Measurements from ENCODE around the gene ZNF587.
A peak's percentile ranks its signal among the peaks of the same experiment; 100 is the strongest.
"Not testable (repeated sequence)": the region's sequence is repeated elsewhere in the genome, so short reads cannot be mapped to it uniquely, and the experiment has no call there.

The ZNF587 gene

DNA sequence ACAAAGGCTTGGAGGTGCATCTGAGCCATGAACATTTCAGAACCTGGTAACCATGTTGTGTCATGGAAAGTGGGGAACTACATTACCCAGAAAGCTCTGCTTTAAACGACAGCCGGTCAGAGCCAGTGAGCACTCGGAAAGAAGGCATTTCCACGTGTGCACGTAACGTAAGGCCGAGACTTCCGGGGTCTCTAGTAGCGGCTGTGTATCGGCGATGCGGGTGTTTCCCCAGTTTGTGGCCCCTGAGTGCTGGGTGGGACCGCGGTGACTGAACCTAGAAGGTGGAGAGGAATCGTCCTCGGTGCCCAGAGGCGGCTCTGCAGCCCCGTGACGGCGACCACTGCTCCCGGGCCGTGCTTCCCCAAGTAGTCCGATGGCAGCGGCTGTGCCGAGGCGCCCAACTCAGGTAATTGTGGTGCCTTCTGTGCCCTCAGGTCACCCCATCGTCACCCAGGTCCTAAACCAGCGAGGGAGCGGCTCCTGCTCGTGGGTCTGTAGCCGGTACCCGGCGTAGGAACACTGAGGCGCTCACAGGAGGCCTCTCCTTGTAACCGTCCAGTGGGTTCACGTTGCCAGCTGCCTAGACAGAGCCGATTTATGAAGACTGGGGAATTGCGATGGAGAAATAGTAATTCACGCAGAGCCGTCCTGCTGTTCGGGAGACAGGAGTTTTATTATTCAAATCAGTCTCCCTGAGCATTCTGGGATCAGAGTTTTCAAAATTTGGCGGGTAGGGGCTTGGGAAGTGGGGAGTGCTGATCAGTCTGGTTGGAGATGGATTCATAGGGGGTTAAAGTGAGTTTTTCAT is at the start of gene ZNF587:
Gene ZNF587 (plus strand): TSS at position 194 of the 808 bp plus-strand sequence. CDS start 180 bp downstream, at position 374.
- DNase-seq (ENCODE audit: low spot score), result peak; percentile 89

- DNase-seq (ENCODE audit: low spot score), result no peak
Observed at GRCh38 chr19:57800696-57801095, 49.0 kb upstream of the ZNF587 start.

DNA sequence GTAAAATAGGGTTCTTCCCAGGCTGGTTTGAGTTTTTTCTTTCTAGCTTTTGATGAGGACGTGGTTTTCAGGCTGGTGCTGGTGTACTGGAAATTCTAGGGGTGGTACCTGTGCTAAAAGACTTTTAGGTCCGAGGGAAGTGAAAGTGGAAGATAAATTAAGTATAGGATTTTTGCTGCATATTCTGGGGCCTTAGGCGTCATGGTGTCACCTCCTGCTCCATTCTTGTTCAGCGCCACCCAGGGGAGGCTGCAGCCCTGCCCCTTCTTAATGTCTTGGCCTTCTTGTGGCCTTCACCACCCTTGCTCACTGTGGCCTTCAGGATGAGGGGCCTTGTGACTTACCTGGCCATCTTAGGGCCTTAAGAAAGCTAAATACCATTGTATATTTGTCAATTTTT is 47.4 kb upstream of the ZNF587 start:
- no peak for DNase-seq (ENCODE audit: low spot score)

- DNase-seq (ENCODE audit: low spot score), result no peak
Observed at GRCh38 chr19:57803265-57803593, 46.4 kb upstream of the ZNF587 start.

- no peak for DNase-seq (ENCODE audit: low spot score)
Observed at GRCh38 chr19:57803594-57804325, 45.9 kb upstream of the ZNF587 start.

DNA sequence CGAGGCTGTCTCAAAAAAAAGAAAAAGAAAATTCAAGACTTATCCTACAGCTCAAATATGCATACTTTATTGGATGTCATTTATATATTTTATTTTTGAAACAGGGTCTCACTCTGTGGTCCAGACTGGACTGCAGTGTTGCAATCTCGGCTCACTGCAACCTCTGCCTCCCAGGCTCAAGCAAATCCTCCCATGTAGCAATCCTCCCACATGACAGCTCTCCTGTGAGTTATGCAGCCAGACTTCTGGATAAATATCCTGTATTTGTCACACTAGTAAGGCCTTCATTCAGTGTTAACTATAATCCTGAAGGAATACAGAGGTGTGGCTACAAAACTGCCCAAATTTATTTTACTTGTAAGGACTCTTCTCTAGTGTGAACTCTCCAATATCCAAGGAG is 42.1 kb upstream of the ZNF587 start:
- DNase-seq (ENCODE audit: low spot score), result no peak

GRCh38 chr19:57810410-57811295 is 39.0 kb upstream of the ZNF587 start:
- not testable (repeated sequence) for DNase-seq (ENCODE audit: low spot score)

- no peak for DNase-seq (ENCODE audit: low spot score)
Observed at GRCh38 chr19:57812226-57812625, 37.4 kb upstream of the ZNF587 start.

DNA sequence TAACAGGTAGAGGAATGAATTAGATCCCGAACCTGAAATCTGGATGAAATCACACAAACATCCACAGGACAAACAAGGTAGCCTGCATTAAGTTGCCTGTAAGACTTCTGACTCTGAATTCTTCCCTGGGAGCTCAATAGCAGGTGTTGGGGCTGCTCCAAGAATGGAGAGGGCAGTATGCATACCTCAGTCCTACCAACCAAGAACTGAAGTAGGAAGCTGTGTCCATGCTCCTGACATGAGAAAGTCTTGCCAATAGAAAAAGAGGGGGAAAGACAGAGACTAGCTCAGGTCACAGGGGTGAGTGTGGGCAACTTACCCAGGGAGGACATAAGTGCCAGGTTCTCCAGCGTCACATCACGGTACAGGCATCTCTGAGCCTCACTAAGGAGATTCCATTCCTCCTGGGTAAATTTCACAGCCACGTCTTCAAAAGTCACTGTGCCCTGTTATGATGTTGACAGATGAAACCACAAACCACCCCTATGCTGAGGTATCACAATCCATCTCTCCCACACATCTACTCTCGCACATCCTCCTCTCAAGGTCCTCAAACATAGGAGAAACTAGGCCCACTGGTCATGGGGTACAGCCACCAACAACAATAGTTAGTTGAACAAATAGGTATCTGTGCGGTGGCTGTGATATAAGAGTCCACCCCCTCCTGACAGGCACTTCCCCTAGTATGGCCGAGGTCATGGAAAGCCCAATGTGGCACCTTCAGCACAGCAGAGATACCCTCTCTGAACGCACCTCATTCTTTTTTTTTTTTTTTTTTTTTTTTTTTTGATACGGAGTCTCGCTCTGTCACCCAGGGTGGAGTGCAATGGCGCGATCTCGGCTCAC is 36.5 kb upstream of the ZNF587 start:
- DNase-seq (ENCODE audit: low spot score), result not testable (repeated sequence)

DNA sequence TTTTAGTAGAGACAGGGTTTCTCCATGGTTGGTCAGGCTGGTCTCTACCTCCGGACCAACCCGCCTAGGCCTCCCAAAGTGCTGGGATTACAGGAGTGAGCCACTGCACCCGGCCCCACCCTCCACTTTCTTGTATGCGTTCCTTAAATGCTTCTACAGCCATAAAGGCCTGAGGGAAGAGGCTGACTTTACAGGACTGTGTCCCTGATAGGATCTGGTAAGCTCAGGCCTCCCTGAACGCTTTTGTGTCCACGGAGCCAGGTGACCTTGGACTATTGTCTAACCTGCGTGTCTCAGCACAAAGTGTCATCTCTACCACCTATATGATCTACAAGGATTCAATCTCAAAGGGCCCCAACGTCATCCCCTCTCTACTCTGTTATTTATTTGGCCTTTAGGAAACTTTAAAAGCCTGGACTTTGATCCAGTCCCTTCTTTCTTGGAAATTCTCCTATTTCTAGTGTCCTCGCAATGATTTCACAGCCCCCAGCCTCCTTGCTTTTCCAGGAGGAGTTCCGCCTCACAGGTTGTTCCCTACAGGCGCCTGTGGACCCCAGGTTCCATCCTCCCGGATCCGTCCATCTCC is 35.6 kb upstream of the ZNF587 start:
- DNase-seq (ENCODE audit: low spot score), result no peak

- DNase-seq (ENCODE audit: low spot score), result peak; percentile 97
Observed at GRCh38 chr19:57814505-57815246, 35.0 kb upstream of the ZNF587 start, which contains the start of gene ZNF552. TSS of gene ZNF552 (minus strand) at chr19:57814913. CDS start at chr19:57814743, 170 bp downstream.

DNA sequence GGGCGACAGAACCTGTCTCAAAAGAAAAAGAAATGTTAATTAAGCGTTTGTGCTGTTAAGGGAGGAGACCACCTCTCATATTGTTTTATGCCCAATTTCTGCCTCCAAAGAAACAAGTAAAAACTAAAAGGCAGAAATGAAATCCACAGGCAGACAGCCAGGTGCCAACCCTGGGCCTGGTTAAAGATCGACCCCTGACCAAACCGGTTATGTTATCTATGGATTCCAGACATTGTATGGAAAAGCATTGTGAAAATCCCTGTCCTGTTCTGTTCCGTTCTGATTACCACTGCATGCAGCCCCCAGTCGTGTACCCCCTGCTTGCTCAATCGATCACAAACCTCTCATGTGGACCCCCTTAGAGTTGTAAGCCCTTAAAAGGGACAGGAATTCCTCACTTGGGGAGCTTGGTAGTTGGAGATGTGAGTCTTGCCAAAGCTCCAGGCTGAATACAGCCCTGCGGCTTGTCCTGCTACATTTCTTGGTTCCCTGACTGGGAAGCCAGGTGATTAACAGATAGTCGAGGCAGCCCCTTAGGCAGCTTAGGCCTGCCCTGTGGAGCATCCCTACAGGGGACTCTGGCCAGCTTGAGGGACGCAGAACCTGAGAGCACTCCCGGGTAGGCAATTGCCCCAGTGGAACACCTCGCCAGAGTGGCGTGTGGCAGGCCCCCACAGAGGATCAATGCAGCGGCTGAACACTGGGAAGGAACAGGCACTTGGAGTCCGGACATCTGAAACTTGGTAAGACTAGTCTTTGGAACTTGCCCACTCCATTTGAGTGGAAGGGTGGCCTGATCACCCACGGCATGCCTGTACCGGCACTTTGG is 34.2 kb upstream of the ZNF587 start:
- no peak for DNase-seq (ENCODE audit: low spot score)

- DNase-seq (ENCODE audit: low spot score), result no peak
Observed at GRCh38 chr19:57816652-57817051, 33.0 kb upstream of the ZNF587 start.

- no peak for DNase-seq (ENCODE audit: low spot score)
Observed at GRCh38 chr19:57817976-57818375, 31.7 kb upstream of the ZNF587 start.

DNA sequence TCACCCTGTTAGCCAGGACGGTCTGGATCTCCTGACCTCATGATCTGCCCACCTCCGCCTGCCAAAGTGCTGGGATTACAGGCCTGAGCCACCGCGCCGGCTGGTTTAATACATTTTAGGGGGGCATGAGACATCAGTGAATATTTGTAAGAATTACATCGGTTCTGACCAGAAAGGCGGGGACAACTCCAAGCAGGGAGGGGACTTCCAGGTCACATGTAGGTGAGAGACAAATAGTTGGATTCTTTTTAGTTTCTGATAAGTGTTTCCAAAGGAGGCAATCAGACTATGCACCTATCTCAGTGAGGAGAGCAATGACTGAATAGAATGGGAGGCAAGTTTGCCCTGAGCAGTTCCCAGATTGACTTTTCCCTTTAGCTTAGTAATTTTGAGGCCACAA is 31.3 kb upstream of the ZNF587 start:
- DNase-seq (ENCODE audit: low spot score), result no peak

GRCh38 chr19:57819475-57820148 is 30.0 kb upstream of the ZNF587 start:
- peak; percentile 92 for DNase-seq (ENCODE audit: low spot score)

DNA sequence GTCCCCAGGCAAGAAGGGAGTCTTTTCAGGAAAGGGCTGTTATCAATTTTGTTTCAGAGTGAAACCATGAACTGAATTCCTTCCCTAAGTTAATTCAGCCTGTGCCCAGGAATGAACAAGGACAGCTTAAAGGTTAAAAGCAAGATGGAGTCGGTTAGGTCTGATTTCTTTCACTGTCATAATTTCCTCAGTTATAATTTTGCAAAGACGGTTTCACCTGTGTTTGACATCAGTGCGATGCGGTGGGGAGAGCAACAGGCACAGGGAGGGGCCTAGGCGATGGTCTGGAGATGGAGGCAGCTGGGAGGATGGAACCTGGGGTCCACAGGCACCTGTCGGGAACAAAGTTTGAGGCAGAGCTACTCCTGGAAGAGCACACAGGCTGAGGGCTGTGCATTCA is 29.1 kb upstream of the ZNF587 start:
- DNase-seq (ENCODE audit: low spot score), result no peak

DNA sequence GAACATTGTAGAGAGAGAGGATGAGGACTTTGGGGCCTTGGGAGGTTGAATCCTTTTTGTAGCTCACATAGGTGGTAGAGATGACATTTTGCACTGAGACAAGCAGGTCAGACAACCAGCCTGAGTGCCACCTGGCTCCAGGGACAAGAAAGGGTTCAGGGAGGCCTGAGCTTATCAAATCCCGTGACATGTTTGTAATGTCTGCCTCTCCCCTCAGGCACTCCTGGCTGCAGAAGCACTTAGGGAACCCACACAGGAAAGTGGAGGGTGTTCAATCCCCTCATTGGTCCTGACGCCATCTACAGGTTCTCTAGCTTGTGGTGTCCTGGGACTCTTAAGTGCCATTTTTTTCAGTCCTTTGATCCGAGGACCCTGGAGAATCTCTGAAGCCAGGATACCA is 28.6 kb upstream of the ZNF587 start:
- not testable (repeated sequence) for DNase-seq (ENCODE audit: low spot score)

GRCh38 chr19:57821501-57821900 is 28.2 kb upstream of the ZNF587 start:
- DNase-seq (ENCODE audit: low spot score), result not testable (repeated sequence)

Data from pons (tissue), 1 donor.